H9 (cell line): ENCODE data around the gene DCAF6. TPM values are rescaled to one million over a fixed set of nuclear protein-coding genes. Genes with fewer than 3 reads are reported as not detected.

Experiments used
- DNase-seq: peaks from one replicate; pipeline ENCODE4 v3.0.0-alpha.2; 2017
- H2AFZ ChIP-seq: one replicate; pipeline ENCODE4 v1.6.1; 2013; ENCODE audit warnings: mild to moderate bottlenecking, low read length, control low read depth, moderate library complexity
- H2AK5ac ChIP-seq: 2 replicates; pipeline ENCODE4 v1.6.1; 2013; ENCODE audit warnings: low read length, control low read depth, mixed read lengths; ENCODE audit not compliant: insufficient read length
- H2BK120ac ChIP-seq: one replicate; pipeline ENCODE4 v1.6.1; 2013; ENCODE audit warnings: low read depth, mild to moderate bottlenecking, low read length, control low read depth, inconsistent platforms; ENCODE audit not compliant: poor library complexity, severe bottlenecking
- H2BK12ac ChIP-seq: 2 replicates; pipeline ENCODE4 v1.6.1; 2013; ENCODE audit warnings: low read length, control low read depth, mixed read lengths, low read depth; ENCODE audit not compliant: insufficient read length
- H2BK15ac ChIP-seq: 2 replicates; pipeline ENCODE4 v1.6.1; 2013; ENCODE audit warnings: low read depth, low read length, control low read depth
- H2BK20ac ChIP-seq: one replicate; pipeline ENCODE4 v1.6.1; 2013; ENCODE audit warnings: low read depth, mild to moderate bottlenecking, low read length, control low read depth, inconsistent platforms; ENCODE audit not compliant: poor library complexity, severe bottlenecking
- H2BK5ac ChIP-seq: 2 replicates; pipeline ENCODE4 v1.6.1; 2013; ENCODE audit warnings: low read length, control low read depth, mixed read lengths; ENCODE audit not compliant: insufficient read length
- H3K14ac ChIP-seq: 2 replicates; pipeline ENCODE4 v1.6.1; 2013; ENCODE audit warnings: low read length, control low read depth; ENCODE audit not compliant: insufficient read depth
- H3K18ac ChIP-seq: 2 replicates; pipeline ENCODE4 v1.6.1; 2013; ENCODE audit warnings: low read depth, mild to moderate bottlenecking, mixed read lengths, low read length, control low read depth; ENCODE audit not compliant: insufficient read length
- H3K23ac ChIP-seq: 2 replicates; pipeline ENCODE4 v1.6.1; 2013; ENCODE audit warnings: low read length, control low read depth, mixed read lengths, low read depth; ENCODE audit not compliant: insufficient read length
- H3K23me2 ChIP-seq: 2 replicates; pipeline ENCODE4 v1.6.1; 2013; ENCODE audit warnings: low read depth, mild to moderate bottlenecking, mixed read lengths, low read length, control low read depth; ENCODE audit not compliant: insufficient read length, poor library complexity, severe bottlenecking
- H3K27ac ChIP-seq: 2 replicates; pipeline ENCODE4 v1.5.1; 2013; ENCODE audit warnings: low read length, control low read depth, mixed read lengths, low read depth; ENCODE audit not compliant: insufficient read length
- H3K27me3 ChIP-seq: 2 replicates; pipeline ENCODE4 v1.6.1; 2013; ENCODE audit warnings: low read length, control low read depth, inconsistent platforms; ENCODE audit not compliant: insufficient read depth
- H3K4ac ChIP-seq: 2 replicates; pipeline ENCODE4 v1.6.1; 2013; ENCODE audit warnings: low read depth, mild to moderate bottlenecking, control low read depth, inconsistent platforms, low read length, moderate library complexity
- H3K4me1 ChIP-seq: 2 replicates; pipeline ENCODE4 v1.6.1; 2013; ENCODE audit warnings: low read length, control low read depth, inconsistent platforms; ENCODE audit not compliant: insufficient read depth
- H3K4me2 ChIP-seq: 2 replicates; pipeline ENCODE4 v1.6.1; 2013; ENCODE audit warnings: low read length, control low read depth, mixed read lengths; ENCODE audit not compliant: insufficient read length, insufficient read depth
- H3K56ac ChIP-seq: 2 replicates; pipeline ENCODE4 v1.6.1; 2013; ENCODE audit warnings: low read depth, mild to moderate bottlenecking, mixed read lengths, low read length, control low read depth; ENCODE audit not compliant: insufficient read length
- H3K79me1 ChIP-seq: 2 replicates; pipeline ENCODE4 v1.6.1; 2013; ENCODE audit warnings: low read depth, mild to moderate bottlenecking, moderate library complexity, low read length, control low read depth, inconsistent platforms; ENCODE audit not compliant: insufficient read depth, poor library complexity, severe bottlenecking
- H3K79me2 ChIP-seq: 2 replicates; pipeline ENCODE4 v1.6.1; 2013; ENCODE audit warnings: low read length, control low read depth, inconsistent platforms; ENCODE audit not compliant: insufficient read depth
- H3K9ac ChIP-seq: 2 replicates; pipeline ENCODE4 v1.6.1; 2013; ENCODE audit warnings: low read length, control low read depth, mixed read lengths; ENCODE audit not compliant: insufficient read length; ENCODE audit errors: extremely low read depth
- H3K9me3 ChIP-seq: one replicate; pipeline ENCODE4 v1.6.1; 2013; ENCODE audit warnings: low read depth, low read length, inconsistent platforms; ENCODE audit not compliant: control insufficient read depth
- H3T11ph ChIP-seq: one replicate; pipeline ENCODE4 v1.6.1; 2013; ENCODE audit warnings: mild to moderate bottlenecking, low read length, control low read depth, inconsistent platforms
- H4K20me1 ChIP-seq: one replicate; pipeline ENCODE4 v1.6.1; 2013; ENCODE audit not compliant: control insufficient read depth, insufficient read length, insufficient read depth
- H4K5ac ChIP-seq: 2 replicates; pipeline ENCODE4 v1.6.1; 2013; ENCODE audit warnings: low read depth, mild to moderate bottlenecking, mixed read lengths, low read length, control low read depth; ENCODE audit not compliant: insufficient read length
- H4K8ac ChIP-seq: replicated peaks from 2 replicates; pipeline ENCODE4 v1.6.1; 2013; ENCODE audit warnings: low read length, control low read depth, mixed read lengths, low read depth; ENCODE audit not compliant: insufficient read length
- H4K91ac ChIP-seq: 2 replicates; pipeline ENCODE4 v1.6.1; 2013; ENCODE audit warnings: low read depth, mild to moderate bottlenecking, moderate library complexity, mixed read lengths, low read length, control low read depth; ENCODE audit not compliant: insufficient read length
- H3K27ac Mint-ChIP-seq, 3 experiments: 2 replicates in 2 of 3; 3 replicates in 1 of 3; pipeline ENCODE4 v1.8.0; 2020 to 2021; ENCODE audit warnings: mixed read lengths in 3 of 3, mild to moderate bottlenecking in 1 of 3, moderate library complexity in 1 of 3
- H3K27me3 Mint-ChIP-seq: 2 replicates; pipeline ENCODE4 v1.8.0; 2021; ENCODE audit warnings: low read depth, mild to moderate bottlenecking, moderate library complexity, mixed read lengths
- H3K36me3 Mint-ChIP-seq, 3 experiments: 2 replicates in 2 of 3; 3 replicates in 1 of 3; pipeline ENCODE4 v1.8.0; 2020 to 2021; ENCODE audit warnings: low read depth in 3 of 3, mixed read lengths in 3 of 3; ENCODE audit not compliant: insufficient read depth in 1 of 3
- H3K4me1 Mint-ChIP-seq, 2 experiments: 2 replicates each; pipeline ENCODE4 v1.8.0; 2020; ENCODE audit warnings: mixed read lengths in 2 of 2
- H3K4me3 Mint-ChIP-seq, 2 experiments: 2 replicates in 1 of 2; 3 replicates in 1 of 2; pipeline ENCODE4 v1.8.0; 2020 to 2021; ENCODE audit warnings: mild to moderate bottlenecking in 2 of 2, mixed read lengths in 2 of 2, moderate library complexity in 1 of 2
- H3K9me3 Mint-ChIP-seq, 2 experiments: 2 replicates in 1 of 2; 3 replicates in 1 of 2; pipeline ENCODE4 v1.8.0; 2020; ENCODE audit warnings: mild to moderate bottlenecking in 2 of 2, mixed read lengths in 2 of 2, moderate library complexity in 1 of 2
- CTCF ChIP-seq: fragments of 200-600 bp; sonication (generic); conservative IDR thresholded peaks from 3 replicates; pipeline ENCODE4 v1.8.0; 2021; ENCODE audit warnings: antibody characterized with exemption, mild to moderate bottlenecking
- WGBS: extraction: QIAGEN DNeasy Blood & Tissue Kit; methylation state at CpG from one replicate; pipeline ENCODE4 v1.1.7; 2013; ENCODE audit warnings: missing lambda C conversion rate, low lambda C conversion rate, mixed read lengths; ENCODE audit not compliant: insufficient read length; ENCODE audit errors: extremely low coverage; 5-methylcytosine and 5-hydroxymethylcytosine counted together
- total RNA-seq: library from RNA; stranded (reverse); gene quantifications from 2 replicates; pipeline ENCODE4 v1.2.1, GENCODE V29; 2021

Gene DCAF6
- total RNA-seq, 1 experiment from 2014 or later = 16.0 TPM

- Histone ChIP-seq H4K8ac (no peak overlapping the region), H2BK5ac (no peak overlapping the region), H2AFZ (no peak overlapping the region), H3K18ac (no peak overlapping the region), H3K9ac (no peak overlapping the region), H2BK20ac (no peak overlapping the region), H3K4ac (no peak overlapping the region), H3T11ph (no peak overlapping the region), H4K91ac (no peak overlapping the region), H3K4me1 (no peaks in the 10 kb centered on the region), H3K27ac (no peak overlapping the region), H3K23me2 (no peaks in the 10 kb centered on the region), H4K20me1 (no peaks in the 10 kb centered on the region), H3K27me3 (no peaks in the 10 kb centered on the region), H2BK15ac (no peak overlapping the region), H4K5ac (no peak overlapping the region), H3K9me3 (no peaks in the 10 kb centered on the region), H3K4me2 (no peak overlapping the region), H3K56ac (no peak overlapping the region), H2AK5ac (no peak overlapping the region), H3K79me2 (no peaks in the 10 kb centered on the region), H2BK12ac (no peak overlapping the region), H3K23ac (no peak overlapping the region), H3K79me1 (no peaks in the 10 kb centered on the region), H2BK120ac (no peak overlapping the region), H3K14ac (no peak overlapping the region)
- WGBS = no CpG with 5 or more reads among the region's 3 CpGs
- H3K27me3 Mint-ChIP-seq = no peaks in the 10 kb centered on the region
- H3K4me3 Mint-ChIP-seq = no peak overlapping the region
- H3K36me3 Mint-ChIP-seq = peaks cover 2 to 50% (median 38%) of the 10 kb centered on the region in 3 experiments; a peak in 6 of 7 replicates
- H3K27ac Mint-ChIP-seq = no peak overlapping the region
- TF ChIP-seq CTCF = no peak
- no peaks in the 10 kb centered on the region for H3K9me3 Mint-ChIP-seq
- H3K4me1 Mint-ChIP-seq = no peaks in the 10 kb centered on the region
- no peak for DNase-seq
These were observed 132.9 kb downstream of the DCAF6 start for GRCh38 chr1:168069384-168069783.
